ENCODE data around the gene PJVK.

- TF ChIP-seq CTCF (conservative IDR thresholded peaks at IDR 0.05) (no peak), ZFX (IDR thresholded peaks at IDR 0.05) (no peak)
These were observed 26.9 kb downstream of the PJVK start for GRCh38 chr2:178478130-178478438.
